Measurements from ENCODE around the gene SPATS1. TPM values are rescaled to one million over a fixed set of nuclear protein-coding genes. Genes with fewer than 3 reads are reported as not detected.

The SPATS1 gene
- polyA plus RNA-seq, 3 donors from 2014 or later: not detected

Other genes starting within 250 kb of the SPATS1 start
- gene MRPL14, start 215.2 kb upstream of the SPATS1 start, polyA plus RNA-seq: 100 to 1,000 TPM; 107 to 178 (median 120) TPM
- 1 to 10 TPM in 2 of 3 donors, under 1 TPM in 1; 0.25 to 1.7 (median 1.5) TPM for gene TMEM63B, start 215.1 kb upstream of the SPATS1 start, polyA plus RNA-seq
- gene CAPN11, start 183.8 kb upstream of the SPATS1 start, polyA plus RNA-seq: under 1 TPM in 1 of 3 donors, not detected in 2; 0.29 TPM
- not detected for gene MYMX, start 125.7 kb upstream of the SPATS1 start, polyA plus RNA-seq
- gene SLC29A1, start 119.1 kb upstream of the SPATS1 start, polyA plus RNA-seq: 1 to 10 TPM; 1.5 to 3.0 (median 1.8) TPM
- 100 to 1,000 TPM; 185 to 309 (median 280) TPM for gene HSP90AB1, start 95.5 kb upstream of the SPATS1 start, polyA plus RNA-seq
- gene SLC35B2, start 85.1 kb upstream of the SPATS1 start, polyA plus RNA-seq: 100 to 1,000 TPM in 1 of 3 donors, 10 to 100 TPM in 2; 64.1 to 119 (median 69.1) TPM
- 1 to 10 TPM; 3.8 to 8.4 (median 8.3) TPM for gene NFKBIE, start 77.1 kb upstream of the SPATS1 start, polyA plus RNA-seq
- not detected for gene TMEM151B, start 72.2 kb upstream of the SPATS1 start, polyA plus RNA-seq
- gene AARS2, start 29.3 kb upstream of the SPATS1 start, polyA plus RNA-seq: 10 to 100 TPM in 1 of 3 donors, 1 to 10 TPM in 2; 3.1 to 12.4 (median 5.0) TPM
- 10 to 100 TPM in 2 of 3 donors, 1 to 10 TPM in 1; 8.1 to 16.6 (median 10.6) TPM for gene CDC5L, start 45.1 kb downstream of the SPATS1 start, polyA plus RNA-seq

Measured in immature natural killer cell (primary cell).